H1 (cell line): Measurements from ENCODE around the gene RFNG. TPM values are rescaled to one million over a fixed set of nuclear protein-coding genes. Genes with fewer than 3 reads are reported as not detected.

Experiments used
- CTCF ChIA-PET: fragments of 300-600 bp; sonication (Branson Sonifier 250); formaldehyde crosslinking; loops from one replicate; lab custom pipeline; 2021; ENCODE audit not compliant: partially characterized antibody; lab: Charles Lee
- POLR2A ChIA-PET: fragments of 300-600 bp; sonication (Branson Sonifier 250); formaldehyde crosslinking; loops from one replicate; lab custom pipeline; 2021; ENCODE audit warnings: inconsistent platforms; ENCODE audit not compliant: partially characterized antibody; lab: Charles Lee
- DNase-seq, 2 experiments: peaks; one replicate each; pipeline versions ENCODE4 v3.0.0 to v3.0.0-alpha.2; 2010 to 2022; ENCODE audit warnings: low spot score in 2 of 2, low read depth in 1 of 2, mixed read lengths in 1 of 2
- FAIRE-seq: peaks from 2 replicates; lab custom pipeline; 2011; peaks lifted over from hg19 to GRCh38; lab: Jason Lieb, UNC
- H2AFZ ChIP-seq: 2 replicates; pipeline ENCODE4 v1.8.1; 2012; ENCODE audit warnings: low read length, inconsistent platforms
- H2AK5ac ChIP-seq: 2 replicates; pipeline ENCODE4 v1.6.1; 2013; ENCODE audit warnings: low read depth, low read length
- H2BK120ac ChIP-seq: replicated peaks from 2 replicates; pipeline ENCODE3; 2013; ENCODE audit warnings: low read depth, low read length, inconsistent platforms
- H2BK12ac ChIP-seq: 2 replicates; pipeline ENCODE4 v1.6.1; 2013; ENCODE audit warnings: low read depth, low read length
- H2BK15ac ChIP-seq: 2 replicates; pipeline ENCODE4 v1.6.1; 2013; ENCODE audit warnings: low read length
- H2BK20ac ChIP-seq: 2 replicates; pipeline ENCODE4 v1.6.1; 2013; ENCODE audit warnings: low read length
- H2BK5ac ChIP-seq: 2 replicates; pipeline ENCODE4 v1.6.1; 2013; ENCODE audit warnings: low read depth, low read length
- H3K14ac ChIP-seq: 2 replicates; pipeline ENCODE4 v1.6.1; 2013; ENCODE audit warnings: inconsistent platforms; ENCODE audit not compliant: insufficient read length
- H3K18ac ChIP-seq: 2 replicates; pipeline ENCODE4 v1.6.1; 2013; ENCODE audit warnings: low read length; ENCODE audit errors: extremely low read depth
- H3K23ac ChIP-seq: 2 replicates; pipeline ENCODE4 v1.6.1; 2013; ENCODE audit warnings: inconsistent platforms; ENCODE audit not compliant: insufficient read length
- H3K23me2 ChIP-seq: 2 replicates; pipeline ENCODE4 v1.6.1; 2013; ENCODE audit warnings: low read depth, low read length
- H3K27ac ChIP-seq: 2 replicates; pipeline ENCODE4 v1.6.1; 2011; ENCODE audit warnings: low read depth, low read length, inconsistent platforms
- H3K27me3 ChIP-seq, 4 experiments: replicated peaks in 1 of 4; 1 replicate in 1 of 4; 2 replicates in 3 of 4; pipeline versions ENCODE4 v1.6.1 to v1.8.1; 2011 to 2013; ENCODE audit warnings: low read length in 3 of 4, mild to moderate bottlenecking in 3 of 4, inconsistent platforms in 2 of 4, mixed read lengths in 2 of 4, moderate library complexity in 1 of 4; ENCODE audit not compliant: control insufficient read depth in 3 of 4, insufficient read depth in 3 of 4; ENCODE audit errors: extremely low read depth in 1 of 4
- H3K36me3 ChIP-seq, 4 experiments: 2 replicates each; pipeline versions ENCODE4 v1.6.1 to v1.8.1; 2011 to 2013; ENCODE audit warnings: mild to moderate bottlenecking in 4 of 4, low read length in 3 of 4, moderate library complexity in 2 of 4, control low read depth in 1 of 4, inconsistent platforms in 1 of 4; ENCODE audit not compliant: insufficient read depth in 4 of 4, control insufficient read depth in 2 of 4
- H3K4ac ChIP-seq: replicated peaks from 2 replicates; pipeline ENCODE3; 2013; ENCODE audit warnings: low read length, low read depth, mixed read lengths, inconsistent platforms; ENCODE audit not compliant: insufficient read length
- H3K4me1 ChIP-seq, 4 experiments: replicated peaks in 1 of 4; 1 replicate in 1 of 4; 2 replicates in 3 of 4; pipeline versions ENCODE4 v1.6.1 to v1.8.1; 2011 to 2013; ENCODE audit warnings: low read length in 3 of 4, inconsistent platforms in 2 of 4, mixed read lengths in 1 of 4; ENCODE audit not compliant: insufficient read depth in 4 of 4, control insufficient read depth in 3 of 4
- H3K4me2 ChIP-seq, 2 experiments: 2 replicates each; pipeline versions ENCODE4 v1.6.1 to v1.8.1; 2011 to 2013; ENCODE audit warnings: low read depth in 2 of 2, low read length in 2 of 2, control low read depth in 1 of 2, inconsistent platforms in 1 of 2, mild to moderate bottlenecking in 1 of 2; ENCODE audit not compliant: insufficient read depth in 1 of 2
- H3K4me3 ChIP-seq, 4 experiments: fragments of 200-600, 300-600 bp in 1 of 4; sonication (generic), shearing (Covaris generic), sonication (Bioruptor Twin) in 1 of 4; 2 replicates each; pipeline versions ENCODE4 v1.5.1 to v1.8.1; 2011 to 2016; ENCODE audit warnings: low read length in 4 of 4, low read depth in 3 of 4, control low read depth in 2 of 4, inconsistent platforms in 2 of 4, mild to moderate bottlenecking in 2 of 4, mixed read lengths in 1 of 4, moderate library complexity in 1 of 4; ENCODE audit not compliant: insufficient read depth in 2 of 4; ENCODE audit errors: extremely low read depth in 1 of 4
- H3K56ac ChIP-seq: replicated peaks from 2 replicates; pipeline ENCODE3; 2013; ENCODE audit warnings: low read depth, mild to moderate bottlenecking, mixed read lengths, low read length, inconsistent platforms; ENCODE audit not compliant: insufficient read length
- H3K79me1 ChIP-seq: 2 replicates; pipeline ENCODE4 v1.6.1; 2013; ENCODE audit warnings: low read depth, low read length, control low read depth
- H3K79me2 ChIP-seq, 2 experiments: 2 replicates each; pipeline versions ENCODE4 v1.6.1 to v1.8.1; 2012 to 2013; ENCODE audit warnings: low read length in 2 of 2, mild to moderate bottlenecking in 2 of 2, inconsistent platforms in 1 of 2; ENCODE audit not compliant: insufficient read depth in 2 of 2, control insufficient read depth in 1 of 2
- H3K9ac ChIP-seq, 4 experiments: replicated peaks in 1 of 4; 1 replicate in 1 of 4; 2 replicates in 3 of 4; pipeline versions ENCODE4 v1.6.1 to v1.8.1; 2011 to 2013; ENCODE audit warnings: low read depth in 3 of 4, low read length in 3 of 4, control low read depth in 2 of 4, mild to moderate bottlenecking in 2 of 4, moderate library complexity in 2 of 4, inconsistent platforms in 1 of 4; ENCODE audit errors: extremely low read depth in 1 of 4
- H3K9me3 ChIP-seq, 2 experiments: 2 replicates each; pipeline versions ENCODE4 v1.6.1 to v1.8.1; 2012 to 2013; ENCODE audit warnings: mild to moderate bottlenecking in 2 of 2, moderate library complexity in 2 of 2, control low read depth in 1 of 2, inconsistent platforms in 1 of 2, low read depth in 1 of 2, low read length in 1 of 2, mixed read lengths in 1 of 2; ENCODE audit not compliant: insufficient read depth in 2 of 2
- H4K20me1 ChIP-seq, 2 experiments: replicated peaks in 1 of 2; 2 replicates each; pipeline versions ENCODE3 to v1.8.1; 2011 to 2013; ENCODE audit warnings: inconsistent platforms in 2 of 2, low read length in 2 of 2, mild to moderate bottlenecking in 1 of 2; ENCODE audit not compliant: insufficient read depth in 2 of 2, control insufficient read depth in 1 of 2
- H4K5ac ChIP-seq: 2 replicates; pipeline ENCODE4 v1.6.1; 2013; ENCODE audit warnings: low read length, low read depth, mixed read lengths, inconsistent platforms; ENCODE audit not compliant: insufficient read length
- H4K8ac ChIP-seq: 2 replicates; pipeline ENCODE4 v1.8.0; 2013; ENCODE audit warnings: mild to moderate bottlenecking, moderate library complexity, low read length, inconsistent platforms; ENCODE audit not compliant: insufficient read depth; ENCODE audit errors: extremely low read depth
- H4K91ac ChIP-seq: replicated peaks from 2 replicates; pipeline ENCODE3; 2013; ENCODE audit warnings: low read length, mixed read lengths, inconsistent platforms; ENCODE audit not compliant: insufficient read length
- ATF3 ChIP-seq: IDR thresholded peaks from 2 replicates; pipeline ENCODE4 v1.6.1; 2011; ENCODE audit warnings: low read depth, mild to moderate bottlenecking, low read length; ENCODE audit not compliant: insufficient read depth
- BACH1 ChIP-seq: IDR thresholded peaks from 2 replicates; pipeline ENCODE4 v1.6.1; 2012; ENCODE audit warnings: low read length, improper control_type of control experiment
- BRCA1 ChIP-seq: IDR thresholded peaks from 2 replicates; pipeline ENCODE4 v1.6.1; 2012; ENCODE audit warnings: low read depth, low read length, improper control_type of control experiment
- CTBP2 ChIP-seq: IDR thresholded peaks from 2 replicates; pipeline ENCODE4 v1.7.0; 2011; ENCODE audit warnings: borderline replicate concordance, mild to moderate bottlenecking, moderate library complexity, mixed read lengths, low read length; ENCODE audit not compliant: insufficient read depth, insufficient read length
- EP300 ChIP-seq, 2 experiments: IDR thresholded peaks; 1 replicate in 1 of 2; 2 replicates in 1 of 2; pipeline ENCODE4 v1.6.1; 2011 to 2012; ENCODE audit warnings: low read depth in 2 of 2, low read length in 2 of 2, mild to moderate bottlenecking in 2 of 2, borderline replicate concordance in 1 of 2, inconsistent platforms in 1 of 2, moderate library complexity in 1 of 2
- GABPA ChIP-seq: IDR thresholded peaks from 2 replicates; pipeline ENCODE4 v1.6.1; 2011; ENCODE audit warnings: mild to moderate bottlenecking, low read length, moderate library complexity, borderline replicate concordance; ENCODE audit not compliant: insufficient read depth
- PHF8 ChIP-seq: fragments of 200-600 bp; sonication (generic); conservative IDR thresholded peaks from 2 replicates; pipeline ENCODE4 v1.7.1; 2012; ENCODE audit warnings: low read depth, mild to moderate bottlenecking, inconsistent platforms, low read length, moderate library complexity
- POLR2AphosphoS5 ChIP-seq: IDR thresholded peaks from 2 replicates; pipeline ENCODE4 v1.6.1; 2011; ENCODE audit warnings: low read depth, low read length
- SIRT6 ChIP-seq: IDR thresholded peaks from one replicate; pipeline ENCODE4 v1.7.1; 2012; ENCODE audit warnings: low read length, inconsistent platforms
- SP2 ChIP-seq: IDR thresholded peaks from 2 replicates; pipeline ENCODE4 v1.6.1; 2012; ENCODE audit warnings: mild to moderate bottlenecking, low read length, inconsistent platforms
- SRF ChIP-seq: IDR thresholded peaks from 2 replicates; pipeline ENCODE4 v1.6.1; 2011; ENCODE audit warnings: mild to moderate bottlenecking, low read depth, low read length, moderate library complexity
- YY1 ChIP-seq: IDR thresholded peaks from 2 replicates; pipeline ENCODE4 v1.6.1; 2011; ENCODE audit warnings: low read depth, mild to moderate bottlenecking, low read length
- ZNF274 ChIP-seq: IDR thresholded peaks from 2 replicates; pipeline ENCODE4 v1.7.0; 2012; ENCODE audit warnings: low read length, borderline replicate concordance; ENCODE audit errors: extremely low read depth
- WGBS, 2 experiments: shearing (Covaris generic) in 1 of 2; methylation state at CpG; one replicate each; pipeline versions ENCODE4 v1.1.6 to v1.1.7; 2013 to 2015; ENCODE audit warnings: low lambda C conversion rate in 2 of 2, mixed read lengths in 2 of 2, inconsistent platforms in 1 of 2, low coverage in 1 of 2, missing lambda C conversion rate in 1 of 2; ENCODE audit not compliant: insufficient replicate concordance in 2 of 2, insufficient coverage in 1 of 2, insufficient read length in 1 of 2; ENCODE audit errors: extremely low coverage in 1 of 2, missing lambda C conversion rate in 1 of 2; 5-methylcytosine and 5-hydroxymethylcytosine counted together
- polyA plus RNA-seq, 7 experiments: library from polyadenylated mRNA; depleted of rRNA in 3 of 7; stranded (reverse) in 5 of 7; unstranded in 2 of 7; fragments of >200 nt in 5 of 7; fragments of 200-250 nt in 2 of 7; gene quantifications; 1 replicate in 5 of 7; 2 replicates in 1 of 7; 4 replicates in 1 of 7; pipeline versions ENCODE4 v1.2.1 to v1.2.3, GENCODE V29; 2011 to 2013; ENCODE audit warnings: missing spikeins in 2 of 7, mixed read lengths in 2 of 7
- total RNA-seq: library from RNA; stranded (reverse); fragmentation: NEBNext Ultra II Directional; extraction: Animal tissue kit (Norgen Biotek cat#: 25700); gene quantifications from 2 replicates; pipeline ENCODE4 v1.2.1, GENCODE V29; 2021

Gene RFNG
- total and polyA plus RNA-seq, 2 of the 8 experiments (the other 6 are each of a cell fraction or from before 2014, with no cell fraction given): 26.7 to 28.4 TPM

- no peak overlapping the region for H2BK15ac ChIP-seq
- CTCF ChIA-PET: interaction anchor here (1.1 to 1.7 kb wide), 4 partner anchors 9 to 25 kb away, joined by 3 to 6 read pairs (median 4); no protein-coding TSS in a partner anchor
These were observed 2.5 kb downstream of the RFNG start for GRCh38 chr17:82049106-82049505.

More at GRCh38 chr17:82049106-82049505, 2.5 kb downstream of the RFNG start:
- H3K23ac ChIP-seq: no peak overlapping the region
- no peak overlapping the region for H3K4me2 ChIP-seq
- no peaks in the 10 kb centered on the region for H3K9me3 ChIP-seq
- peaks cover 6% of the 10 kb centered on the region; the same call in 1 of the 2 replicates for H3K23me2 ChIP-seq
- no peak overlapping the region for H2BK5ac ChIP-seq
- H3K79me1 ChIP-seq: peaks cover 6% of the 10 kb centered on the region; the same call in 1 of the 2 replicates
- H3K4me1 ChIP-seq: peaks cover 0 to 11% (median 6%) of the 10 kb centered on the region in 4 experiments; a peak in 5 of 7 replicates
- H4K91ac ChIP-seq: no peak overlapping the region
- H2BK12ac ChIP-seq: no peak overlapping the region
- no peak overlapping the region for H3K14ac ChIP-seq
- H2BK120ac ChIP-seq: no peak overlapping the region
- no peak overlapping the region for H2AFZ ChIP-seq
- no peak overlapping the region for H2BK20ac ChIP-seq
- H4K8ac ChIP-seq: no peak overlapping the region
- H4K20me1 ChIP-seq: peaks cover 4 to 7% of the 10 kb centered on the region in 2 experiments
- H3K27me3 ChIP-seq: no peaks in the 10 kb centered on the region; a peak in 1 of 7 replicates
- H3K36me3 ChIP-seq: peaks cover 0 to 9% (median 3%) of the 10 kb centered on the region in 4 experiments; a peak in 3 of 8 replicates
- H2AK5ac ChIP-seq: no peak overlapping the region
- no peak overlapping the region for H3K4ac ChIP-seq
- DNase-seq: no peak
- POLR2A ChIA-PET: interaction anchor here (1.4 to 13.2 kb wide), 4 partner anchors 8 to 346 kb away, joined by 3 to 161 read pairs (median 8); partner anchors contain the start of genes CENPX, DUS1L, LRRC45 and MRPL12
- no peak overlapping the region for H3K56ac ChIP-seq
- peaks cover 0 to 12% of the 10 kb centered on the region in 2 experiments; a peak in 1 of 4 replicates for H3K79me2 ChIP-seq
- H3K4me3 ChIP-seq: no peak overlapping the region
- TF ChIP-seq ATF3 (no peak), YY1 (no peak), POLR2AphosphoS5 (no peak), PHF8 (no peak), CTBP2 (no peak), BRCA1 (no peak), SP2 (no peak), EP300 (IDR thresholded peaks at IDR 0.05; ENCODE audit: borderline replicate concordance in 1 of 2, low read depth in 2 of 2, low read length in 2 of 2) (no peak), SRF (no peak), ZNF274 (no peak), SIRT6 (no peak), BACH1 (no peak), GABPA (no peak)
- H4K5ac ChIP-seq: no peak overlapping the region
- 88% methylated on average over 6 of the region's 8 CpGs; no CpG with 5 or more reads in 1 of the 2 experiments for WGBS, 2 experiments
- no peak overlapping the region for H3K27ac ChIP-seq
- FAIRE-seq: no peak
- no peak overlapping the region for H3K9ac ChIP-seq
- H3K18ac ChIP-seq: no peak overlapping the region
